NCI-H2107 (cell line): ENCODE data around the gene SPTBN5.
A peak's percentile ranks its signal among the peaks of the same experiment; 100 is the strongest.

Experiments used
- DNase-seq: peaks from one replicate; lab custom pipeline; 2025; lab: John Stamatoyannopoulos, UW

Gene SPTBN5

GRCh38 chr15:41824062-41824745, 69.6 kb downstream of the SPTBN5 start:
- no peak for DNase-seq

- DNase-seq, result no peak
These were observed 70.4 kb downstream of the SPTBN5 start for GRCh38 chr15:41823502-41823901.

- no peak for DNase-seq
These were observed 70.9 kb downstream of the SPTBN5 start for GRCh38 chr15:41822957-41823356.

GRCh38 chr15:41822471-41822870, 71.4 kb downstream of the SPTBN5 start:
- DNase-seq, result no peak

GRCh38 chr15:41821831-41822230, 72.0 kb downstream of the SPTBN5 start:
- DNase-seq, result no peak

- DNase-seq, result no peak
These were observed 72.9 kb downstream of the SPTBN5 start for GRCh38 chr15:41820791-41821423.

- no peak for DNase-seq
These were observed 74.3 kb downstream of the SPTBN5 start for GRCh38 chr15:41819455-41820050.

- no peak for DNase-seq
These were observed 76.1 kb downstream of the SPTBN5 start for GRCh38 chr15:41817781-41818180.

- DNase-seq, result no peak
These were observed 76.5 kb downstream of the SPTBN5 start for GRCh38 chr15:41817327-41817726.

GRCh38 chr15:41816788-41817187, 77.1 kb downstream of the SPTBN5 start:
- DNase-seq, result no peak

- no peak for DNase-seq
These were observed 79.3 kb downstream of the SPTBN5 start for GRCh38 chr15:41814534-41814933.

GRCh38 chr15:41813426-41813825, 80.4 kb downstream of the SPTBN5 start:
- DNase-seq, result no peak

- DNase-seq, result no peak
These were observed 81.0 kb downstream of the SPTBN5 start for GRCh38 chr15:41812820-41813375.

GRCh38 chr15:41811432-41812195, 82.2 kb downstream of the SPTBN5 start:
- DNase-seq, result peak; percentile 36

GRCh38 chr15:41810651-41811431, 83.0 kb downstream of the SPTBN5 start:
- no peak for DNase-seq

- no peak for DNase-seq
These were observed 84.2 kb downstream of the SPTBN5 start for GRCh38 chr15:41809526-41810220.

GRCh38 chr15:41809121-41809520, 84.7 kb downstream of the SPTBN5 start:
- DNase-seq, result no peak

- DNase-seq, result no peak
These were observed 87.3 kb downstream of the SPTBN5 start for GRCh38 chr15:41806291-41807181.

- no peak for DNase-seq
These were observed 88.1 kb downstream of the SPTBN5 start for GRCh38 chr15:41805711-41806110.
